ENCODE measurements around the gene C18orf54.
A peak's percentile ranks its signal among the peaks of the same experiment; 100 is the strongest.
"Not testable (repeated sequence)": the region's sequence is repeated elsewhere in the genome, so short reads cannot be mapped to it uniquely, and the experiment has no call there.

Gene C18orf54

GRCh38 chr18:54357660-54358494 is at the start of gene C18orf54, which contains the start of gene STARD6:
Gene C18orf54, plus strand, starts transcription at chr18:54357906. Its CDS starts 2,667 bp downstream, at chr18:54360573.
Gene STARD6, minus strand, starts transcription at chr18:54357858. Its CDS starts 3,285 bp downstream, at chr18:54354573.
- peak; percentile 73 to 79 for DNase-seq (ENCODE audit: low read depth in 2 of 2)

GRCh38 chr18:54309564-54309963 is 48.1 kb upstream of the C18orf54 start:
- not testable (repeated sequence) for DNase-seq (ENCODE audit: low read depth in 2 of 2)

DNA sequence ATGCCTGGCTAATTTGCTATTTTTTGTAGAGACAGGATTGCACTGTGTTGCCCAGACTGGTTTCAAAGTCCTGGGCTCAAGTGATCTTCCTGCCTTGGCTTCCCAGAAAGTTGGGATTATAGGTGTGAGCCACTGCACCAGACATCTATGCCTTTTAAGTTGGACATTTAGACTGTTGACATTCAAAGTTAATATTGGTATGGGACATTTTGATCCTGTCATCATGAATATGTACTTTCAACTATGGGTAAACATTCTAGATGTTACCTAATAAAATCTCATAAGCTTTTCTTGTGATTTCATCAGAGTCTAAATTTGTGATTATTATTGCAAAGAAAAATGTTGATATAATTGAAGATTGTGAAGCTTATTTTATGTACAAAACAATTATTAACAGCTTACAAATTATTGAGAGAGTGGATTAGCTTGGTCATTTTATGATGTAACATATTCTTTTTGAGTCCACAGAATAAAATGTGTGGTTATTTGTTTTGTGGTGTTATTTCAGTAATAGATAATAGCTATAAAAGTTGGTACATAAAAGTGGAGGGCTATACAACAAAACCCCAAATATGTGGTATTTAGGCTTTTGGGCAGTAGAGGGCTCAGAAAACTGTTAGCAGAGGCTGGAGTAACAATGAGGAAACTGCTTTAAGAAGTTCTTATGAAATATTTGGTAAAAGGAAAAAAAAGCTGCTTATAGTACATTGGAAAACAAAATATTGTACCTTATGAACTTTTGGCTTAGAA is 41.5 kb upstream of the C18orf54 start:
- no peak for DNase-seq (ENCODE audit: low read depth in 2 of 2)

- DNase-seq (ENCODE audit: low read depth in 2 of 2), result no peak
These were observed 34.1 kb upstream of the C18orf54 start for GRCh38 chr18:54323561-54323960.

GRCh38 chr18:54323970-54324369 is 33.7 kb upstream of the C18orf54 start:
- DNase-seq (ENCODE audit: low read depth in 2 of 2), result no peak

DNA sequence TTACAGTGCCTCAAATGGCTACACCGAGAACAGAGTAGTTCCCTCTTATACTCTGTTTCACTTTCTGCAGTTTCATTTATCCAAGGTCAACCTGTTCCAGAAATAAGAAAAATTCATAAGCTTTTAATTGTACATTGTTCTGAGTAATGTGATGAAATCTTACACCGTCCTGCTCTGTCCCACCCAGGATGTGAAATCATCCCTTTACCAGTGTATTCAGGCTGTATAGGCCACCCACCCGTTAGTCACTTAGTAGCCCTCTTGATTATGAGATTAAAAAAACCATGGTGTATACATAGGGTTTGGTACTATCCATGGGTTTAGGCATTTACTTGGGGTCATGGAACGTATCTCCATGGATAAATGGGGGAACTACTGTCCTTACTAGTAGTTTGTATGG is 29.9 kb upstream of the C18orf54 start:
- DNase-seq (ENCODE audit: low read depth in 2 of 2), result no peak

DNA sequence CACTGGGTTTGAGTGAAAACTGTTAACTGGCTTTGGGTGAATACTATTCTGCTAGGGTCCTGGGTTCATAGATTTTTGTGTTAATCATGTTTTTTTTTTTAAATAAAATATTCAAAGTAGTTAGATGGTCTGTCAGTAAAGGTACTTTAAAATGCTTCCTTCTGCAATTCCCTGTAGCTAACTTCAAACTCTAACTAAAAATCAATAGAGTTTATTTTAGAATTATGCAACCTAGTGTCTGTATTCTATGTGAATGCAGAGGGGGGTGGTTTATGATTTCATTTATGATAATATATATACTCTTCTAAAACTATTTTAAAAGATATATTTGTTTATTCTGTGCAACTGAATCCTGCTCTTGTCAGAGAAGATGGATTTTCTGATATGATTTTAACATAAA is 27.9 kb upstream of the C18orf54 start:
- no peak for DNase-seq (ENCODE audit: low read depth in 2 of 2)

DNA sequence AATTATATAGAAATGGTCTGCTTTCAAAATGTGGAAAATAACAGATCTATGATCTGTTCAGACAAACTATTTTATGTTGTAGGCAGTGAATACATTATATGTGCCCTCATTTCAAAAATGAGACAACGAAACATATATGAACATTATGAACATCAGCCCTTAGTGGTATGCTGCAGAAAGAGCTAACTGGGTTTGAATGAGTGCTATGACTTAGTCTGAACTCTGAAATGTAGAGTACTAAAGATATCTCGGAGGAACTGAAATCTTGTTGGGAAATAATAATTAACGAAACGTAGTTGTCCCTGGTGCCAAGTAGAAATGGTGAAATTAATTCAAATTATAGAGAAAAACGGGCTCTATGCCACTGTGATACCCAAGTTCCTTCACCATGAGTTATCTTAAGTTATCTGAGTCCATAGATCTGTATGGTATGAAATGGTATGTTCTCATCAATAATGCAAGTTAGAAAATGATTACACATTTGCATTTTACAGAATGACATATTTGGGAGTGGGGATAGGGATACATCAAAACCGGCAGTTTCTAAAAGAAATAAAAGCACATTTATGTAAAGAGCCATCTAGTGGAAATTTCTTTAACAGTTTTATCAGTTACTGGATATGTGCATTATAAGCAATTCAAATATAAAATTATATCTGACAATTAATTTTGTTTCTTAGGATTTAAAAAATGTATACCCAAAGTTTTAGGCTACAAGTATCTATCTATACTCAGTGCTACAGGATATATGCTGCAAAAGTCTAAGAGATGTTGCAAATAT is 26.7 kb upstream of the C18orf54 start:
- no peak for DNase-seq (ENCODE audit: low read depth in 2 of 2)

DNA sequence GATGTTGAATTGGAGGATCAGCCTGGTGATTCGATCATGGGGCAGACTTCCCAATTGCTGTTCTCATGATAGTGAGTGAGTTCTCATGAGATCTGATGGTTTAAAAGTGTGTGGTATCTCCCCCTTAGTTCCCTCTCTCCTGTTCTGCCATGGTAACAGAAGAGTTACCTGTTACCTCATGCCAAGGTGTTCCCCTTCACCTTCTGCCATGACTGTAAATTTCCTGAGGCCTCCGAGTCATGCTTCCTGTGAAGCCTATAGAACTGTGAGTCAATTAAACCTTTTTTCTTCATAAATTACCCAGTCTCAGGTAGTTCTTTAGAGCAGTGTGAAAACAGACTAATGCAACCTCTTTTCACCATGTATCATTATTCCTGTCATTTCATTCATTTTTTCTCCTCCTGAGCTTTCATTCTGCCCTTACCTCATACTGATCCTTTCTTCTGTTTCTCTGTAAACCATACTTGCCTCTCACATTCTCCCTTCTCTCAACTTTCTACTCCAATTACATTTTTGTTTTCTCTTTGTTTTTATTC is 22.0 kb upstream of the C18orf54 start:
- DNase-seq (ENCODE audit: low read depth in 2 of 2), result no peak

- DNase-seq (ENCODE audit: low read depth in 2 of 2), result no peak
These were observed 19.5 kb upstream of the C18orf54 start for GRCh38 chr18:54338230-54338629.

DNA sequence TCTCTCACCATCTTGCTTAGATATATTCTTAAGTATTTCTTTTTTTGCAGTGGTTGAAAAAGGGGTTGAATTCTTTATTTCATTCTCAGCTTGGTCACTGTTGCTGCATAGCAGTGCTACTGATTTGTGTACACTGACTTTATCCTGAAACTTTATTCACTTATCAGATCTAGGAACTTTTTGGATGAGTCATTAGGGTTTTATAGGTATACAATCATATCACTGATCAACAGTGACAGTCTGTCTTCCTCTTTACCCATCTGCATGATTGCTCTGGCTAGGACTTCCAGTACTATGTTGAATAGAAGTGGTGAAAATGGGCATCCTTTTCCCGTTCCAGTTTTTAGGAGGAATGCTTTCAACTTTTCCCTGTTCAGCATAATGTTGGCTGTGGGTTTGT is 6.5 kb upstream of the C18orf54 start:
- DNase-seq (ENCODE audit: low read depth in 2 of 2), result no peak

- no peak for DNase-seq (ENCODE audit: low read depth in 2 of 2)
These were observed 535 bp upstream of the C18orf54 start for GRCh38 chr18:54357082-54357659.

- no peak for DNase-seq (ENCODE audit: low read depth in 2 of 2)
These were observed 862 bp downstream of the C18orf54 start for GRCh38 chr18:54358495-54359040.

GRCh38 chr18:54359233-54359632 is 1.5 kb downstream of the C18orf54 start:
- DNase-seq (ENCODE audit: low read depth in 2 of 2), result no peak

DNA sequence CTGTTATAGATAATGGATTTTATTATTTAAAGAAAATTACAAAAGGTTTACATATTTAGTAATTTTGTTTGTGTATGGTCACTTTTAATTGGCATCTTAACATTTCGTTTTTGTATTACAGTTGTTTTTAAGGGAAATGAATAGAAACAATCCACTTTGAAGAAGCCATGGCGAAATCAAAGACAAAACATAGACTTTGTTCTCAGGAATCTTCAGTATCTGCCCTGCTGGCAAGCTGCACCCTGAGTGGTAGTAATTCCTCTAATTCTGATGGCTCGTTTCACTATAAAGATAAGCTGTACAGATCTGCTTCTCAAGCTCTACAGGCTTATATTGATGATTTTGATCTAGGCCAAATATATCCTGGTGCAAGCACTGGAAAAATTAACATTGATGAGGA is 2.7 kb downstream of the C18orf54 start:
- no peak for DNase-seq (ENCODE audit: low read depth in 2 of 2)

DNA sequence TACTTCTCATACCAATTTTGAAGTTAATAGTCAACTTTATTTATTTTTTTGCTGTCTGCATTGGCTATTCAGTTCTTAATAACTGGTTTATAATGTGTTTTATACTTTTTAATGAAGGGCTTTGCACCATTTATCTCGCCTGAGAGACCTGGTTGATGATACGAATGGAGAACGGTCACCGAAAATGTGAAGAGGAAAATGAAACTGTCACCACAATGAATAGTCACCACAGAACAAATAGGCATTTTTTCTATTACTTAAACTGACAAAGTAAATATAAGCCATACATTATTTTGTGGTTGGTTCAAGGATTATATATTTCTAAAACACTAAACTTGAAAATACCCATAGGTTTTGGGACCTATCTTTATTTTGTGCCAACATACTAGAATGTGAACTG is 20.4 kb downstream of the C18orf54 start:
- no peak for DNase-seq (ENCODE audit: low read depth in 2 of 2)

GRCh38 chr18:54381640-54382039 is 23.9 kb downstream of the C18orf54 start:
- no peak for DNase-seq (ENCODE audit: low read depth in 2 of 2)

GRCh38 chr18:54382076-54382475 is 24.4 kb downstream of the C18orf54 start:
- DNase-seq (ENCODE audit: low read depth in 2 of 2), result no peak

DNA sequence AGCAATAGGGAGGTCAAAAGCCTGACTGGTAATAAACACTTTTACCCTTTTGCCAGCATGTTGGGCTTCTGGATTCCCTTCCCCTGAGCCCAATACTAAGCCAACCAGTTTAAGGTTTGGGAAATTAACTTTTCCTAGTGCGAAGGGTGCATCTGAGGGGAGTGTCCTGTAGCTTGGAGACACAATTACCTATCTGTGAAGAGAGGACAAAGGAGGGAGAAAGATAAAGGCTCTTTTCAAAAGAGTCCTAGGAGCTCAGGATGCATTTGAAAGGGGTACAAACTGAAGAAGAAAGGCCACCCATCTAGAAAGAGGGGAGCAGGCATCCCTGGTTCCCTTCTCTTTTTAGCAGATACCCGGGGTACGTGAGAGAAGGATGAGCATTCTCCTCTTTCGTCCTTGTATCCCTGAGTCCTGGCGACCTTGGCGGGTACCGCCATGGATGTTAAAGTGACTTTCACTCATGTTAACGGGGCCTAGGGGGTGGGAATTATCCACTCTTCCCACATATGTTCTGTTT is 25.1 kb downstream of the C18orf54 start:
- no peak for DNase-seq (ENCODE audit: low read depth in 2 of 2)

DNA sequence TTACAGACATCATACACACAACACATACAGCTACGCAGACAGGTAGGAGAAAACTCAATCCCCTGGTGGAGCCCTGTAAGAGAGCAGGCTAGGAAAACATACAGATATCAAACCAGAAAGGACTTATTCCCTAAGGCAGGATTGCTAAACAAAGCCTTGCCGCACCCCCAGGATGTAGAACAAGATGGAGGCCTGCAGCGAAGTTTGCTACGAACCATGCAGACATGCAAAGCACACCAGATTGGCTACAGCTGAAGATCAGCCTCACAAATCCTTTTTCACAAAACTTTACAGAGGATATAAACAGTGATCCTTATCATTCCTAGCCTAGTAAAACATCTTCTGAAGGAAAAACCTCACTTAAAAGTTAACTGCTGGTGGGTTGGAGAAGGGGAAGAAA is 28.3 kb downstream of the C18orf54 start:
- no peak for DNase-seq (ENCODE audit: low read depth in 2 of 2)

Measured in fibroblast of skin of left quadriceps (primary cell).